Measurements from ENCODE around the gene PTPRM. TPM values are rescaled to one million over a fixed set of nuclear protein-coding genes. Genes with fewer than 3 reads are reported as not detected.

Gene PTPRM
- total and polyA plus RNA-seq, 4 donors, result 9.2 to 23.0 (median 12.7) TPM

DNA sequence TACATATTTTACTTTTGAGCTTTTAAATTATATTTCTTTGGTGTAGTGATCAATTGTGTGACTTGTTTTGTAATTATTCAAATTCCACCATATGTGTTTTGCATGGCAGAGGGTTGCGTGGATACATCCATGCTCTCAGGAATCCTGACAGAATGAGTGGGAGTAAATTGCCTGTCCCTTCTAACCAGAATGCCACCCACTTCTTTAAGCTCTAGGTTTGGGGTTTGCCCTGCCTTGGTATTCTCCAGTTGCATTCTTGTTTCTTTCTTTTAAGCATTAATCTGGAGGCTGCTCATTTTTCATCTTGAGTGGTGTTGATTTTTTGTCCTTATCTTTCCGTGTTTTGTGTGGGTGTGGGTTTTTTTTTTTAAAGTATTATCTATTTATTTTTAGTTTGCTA lies 360.0 kb downstream of the PTPRM start:
- H3K9ac ChIP-seq (ENCODE audit: low read depth in 1 of 2, low read length in 2 of 2), result no peak overlapping the region
- H3K36me3 ChIP-seq (ENCODE audit: control insufficient read depth in 4 of 4, insufficient read depth in 3 of 4, low read depth in 1 of 4, low read length in 3 of 4), result no peaks in the 10 kb centered on the region
- no peak overlapping the region for H3K27ac ChIP-seq (ENCODE audit: low read depth in 1 of 2, low read length in 2 of 2)
- no peak for DNase-seq (ENCODE audit: low spot score)
- TF ChIP-seq YY1 (IDR thresholded peaks at IDR 0.05) (no peak), HNF4G (IDR thresholded peaks at IDR 0.05) (no peak), RXRA (IDR thresholded peaks at IDR 0.05) (no peak), FOXA1 (IDR thresholded peaks at IDR 0.05) (no peak), FOXA2 (IDR thresholded peaks at IDR 0.05) (no peak), RAD21 (IDR thresholded peaks at IDR 0.05) (no peak), TAF1 (conservative IDR thresholded peaks at IDR 0.05) (no peak), NR2F2 (IDR thresholded peaks at IDR 0.05) (no peak), HNF4A (conservative IDR thresholded peaks at IDR 0.05) (no peak), SP1 (IDR thresholded peaks at IDR 0.05) (no peak), JUND (IDR thresholded peaks at IDR 0.05) (no peak), GABPA (IDR thresholded peaks at IDR 0.05 in 1 of 2, conservative IDR thresholded peaks at IDR 0.05 in 1 of 2) (no peak)
- TF ChIP-seq, protein P1, sequence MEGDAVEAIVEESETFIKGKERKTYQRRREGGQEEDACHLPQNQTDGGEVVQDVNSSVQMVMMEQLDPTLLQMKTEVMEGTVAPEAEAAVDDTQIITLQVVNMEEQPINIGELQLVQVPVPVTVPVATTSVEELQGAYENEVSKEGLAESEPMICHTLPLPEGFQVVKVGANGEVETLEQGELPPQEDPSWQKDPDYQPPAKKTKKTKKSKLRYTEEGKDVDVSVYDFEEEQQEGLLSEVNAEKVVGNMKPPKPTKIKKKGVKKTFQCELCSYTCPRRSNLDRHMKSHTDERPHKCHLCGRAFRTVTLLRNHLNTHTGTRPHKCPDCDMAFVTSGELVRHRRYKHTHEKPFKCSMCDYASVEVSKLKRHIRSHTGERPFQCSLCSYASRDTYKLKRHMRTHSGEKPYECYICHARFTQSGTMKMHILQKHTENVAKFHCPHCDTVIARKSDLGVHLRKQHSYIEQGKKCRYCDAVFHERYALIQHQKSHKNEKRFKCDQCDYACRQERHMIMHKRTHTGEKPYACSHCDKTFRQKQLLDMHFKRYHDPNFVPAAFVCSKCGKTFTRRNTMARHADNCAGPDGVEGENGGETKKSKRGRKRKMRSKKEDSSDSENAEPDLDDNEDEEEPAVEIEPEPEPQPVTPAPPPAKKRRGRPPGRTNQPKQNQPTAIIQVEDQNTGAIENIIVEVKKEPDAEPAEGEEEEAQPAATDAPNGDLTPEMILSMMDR (IDR thresholded peaks at IDR 0.05; ENCODE audit: low read depth, low read length, missing input control), result no peak
- TF ChIP-seq, protein P2, sequence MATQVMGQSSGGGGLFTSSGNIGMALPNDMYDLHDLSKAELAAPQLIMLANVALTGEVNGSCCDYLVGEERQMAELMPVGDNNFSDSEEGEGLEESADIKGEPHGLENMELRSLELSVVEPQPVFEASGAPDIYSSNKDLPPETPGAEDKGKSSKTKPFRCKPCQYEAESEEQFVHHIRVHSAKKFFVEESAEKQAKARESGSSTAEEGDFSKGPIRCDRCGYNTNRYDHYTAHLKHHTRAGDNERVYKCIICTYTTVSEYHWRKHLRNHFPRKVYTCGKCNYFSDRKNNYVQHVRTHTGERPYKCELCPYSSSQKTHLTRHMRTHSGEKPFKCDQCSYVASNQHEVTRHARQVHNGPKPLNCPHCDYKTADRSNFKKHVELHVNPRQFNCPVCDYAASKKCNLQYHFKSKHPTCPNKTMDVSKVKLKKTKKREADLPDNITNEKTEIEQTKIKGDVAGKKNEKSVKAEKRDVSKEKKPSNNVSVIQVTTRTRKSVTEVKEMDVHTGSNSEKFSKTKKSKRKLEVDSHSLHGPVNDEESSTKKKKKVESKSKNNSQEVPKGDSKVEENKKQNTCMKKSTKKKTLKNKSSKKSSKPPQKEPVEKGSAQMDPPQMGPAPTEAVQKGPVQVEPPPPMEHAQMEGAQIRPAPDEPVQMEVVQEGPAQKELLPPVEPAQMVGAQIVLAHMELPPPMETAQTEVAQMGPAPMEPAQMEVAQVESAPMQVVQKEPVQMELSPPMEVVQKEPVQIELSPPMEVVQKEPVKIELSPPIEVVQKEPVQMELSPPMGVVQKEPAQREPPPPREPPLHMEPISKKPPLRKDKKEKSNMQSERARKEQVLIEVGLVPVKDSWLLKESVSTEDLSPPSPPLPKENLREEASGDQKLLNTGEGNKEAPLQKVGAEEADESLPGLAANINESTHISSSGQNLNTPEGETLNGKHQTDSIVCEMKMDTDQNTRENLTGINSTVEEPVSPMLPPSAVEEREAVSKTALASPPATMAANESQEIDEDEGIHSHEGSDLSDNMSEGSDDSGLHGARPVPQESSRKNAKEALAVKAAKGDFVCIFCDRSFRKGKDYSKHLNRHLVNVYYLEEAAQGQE (IDR thresholded peaks at IDR 0.05), result no peak
- TF ChIP-seq, protein P3, sequence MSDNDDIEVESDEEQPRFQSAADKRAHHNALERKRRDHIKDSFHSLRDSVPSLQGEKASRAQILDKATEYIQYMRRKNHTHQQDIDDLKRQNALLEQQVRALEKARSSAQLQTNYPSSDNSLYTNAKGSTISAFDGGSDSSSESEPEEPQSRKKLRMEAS (IDR thresholded peaks at IDR 0.05), result no peak
- TF ChIP-seq, protein P4, sequence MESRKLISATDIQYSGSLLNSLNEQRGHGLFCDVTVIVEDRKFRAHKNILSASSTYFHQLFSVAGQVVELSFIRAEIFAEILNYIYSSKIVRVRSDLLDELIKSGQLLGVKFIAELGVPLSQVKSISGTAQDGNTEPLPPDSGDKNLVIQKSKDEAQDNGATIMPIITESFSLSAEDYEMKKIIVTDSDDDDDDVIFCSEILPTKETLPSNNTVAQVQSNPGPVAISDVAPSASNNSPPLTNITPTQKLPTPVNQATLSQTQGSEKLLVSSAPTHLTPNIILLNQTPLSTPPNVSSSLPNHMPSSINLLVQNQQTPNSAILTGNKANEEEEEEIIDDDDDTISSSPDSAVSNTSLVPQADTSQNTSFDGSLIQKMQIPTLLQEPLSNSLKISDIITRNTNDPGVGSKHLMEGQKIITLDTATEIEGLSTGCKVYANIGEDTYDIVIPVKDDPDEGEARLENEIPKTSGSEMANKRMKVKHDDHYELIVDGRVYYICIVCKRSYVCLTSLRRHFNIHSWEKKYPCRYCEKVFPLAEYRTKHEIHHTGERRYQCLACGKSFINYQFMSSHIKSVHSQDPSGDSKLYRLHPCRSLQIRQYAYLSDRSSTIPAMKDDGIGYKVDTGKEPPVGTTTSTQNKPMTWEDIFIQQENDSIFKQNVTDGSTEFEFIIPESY (IDR thresholded peaks at IDR 0.05), result no peak
- 58% methylated on average over 2 of the region's 2 CpGs for WGBS
- no peaks in the 10 kb centered on the region for H3K9me3 ChIP-seq (ENCODE audit: control insufficient read depth in 4 of 4, low read length in 3 of 4)
- H3K4me1 ChIP-seq (ENCODE audit: control insufficient read depth in 4 of 4, insufficient read depth in 4 of 4, low read length in 3 of 4), result peaks cover 0 to 2% (median 0%) of the 10 kb centered on the region in 4 donors
- H3K27me3 ChIP-seq (ENCODE audit: control insufficient read depth in 4 of 4, insufficient read depth in 4 of 4, low read length in 3 of 4), result no peaks in the 10 kb centered on the region
- no peak overlapping the region for H3K4me3 ChIP-seq (ENCODE audit: low read depth in 1 of 3, low read length in 3 of 3)

DNA sequence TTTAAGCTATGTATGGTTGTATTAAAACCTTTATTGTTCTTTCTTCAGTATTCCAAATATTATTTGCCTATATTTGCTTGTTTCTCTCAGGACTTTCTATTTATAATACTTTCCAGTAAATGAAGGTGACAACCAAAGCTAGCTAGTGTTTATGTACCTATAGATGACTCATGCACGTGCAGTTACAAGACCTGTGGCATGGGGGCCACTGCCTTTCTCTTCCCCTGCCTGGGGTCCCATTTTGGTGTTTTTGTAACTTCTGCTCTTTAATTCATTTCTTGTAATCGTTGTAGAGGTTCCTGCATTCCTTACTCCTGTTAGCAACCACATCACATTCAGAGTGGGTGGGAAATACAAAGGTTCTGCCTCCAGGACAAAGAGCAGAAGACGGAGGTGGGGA lies 364.6 kb downstream of the PTPRM start:
- no peak overlapping the region for H3K9ac ChIP-seq (ENCODE audit: low read depth in 1 of 2, low read length in 2 of 2)
- 88% methylated on average over 3 of the region's 3 CpGs for WGBS
- no peaks in the 10 kb centered on the region for H3K36me3 ChIP-seq (ENCODE audit: control insufficient read depth in 4 of 4, insufficient read depth in 3 of 4, low read depth in 1 of 4, low read length in 3 of 4)
- H3K27me3 ChIP-seq (ENCODE audit: control insufficient read depth in 4 of 4, insufficient read depth in 4 of 4, low read length in 3 of 4), result no peaks in the 10 kb centered on the region
- no peak for DNase-seq (ENCODE audit: low spot score)
- no peak for TF ChIP-seq GABPA (IDR thresholded peaks at IDR 0.05 in 1 of 2, conservative IDR thresholded peaks at IDR 0.05 in 1 of 2)
- TF ChIP-seq FOXA1 (IDR thresholded peaks at IDR 0.05), result no peak
- TF ChIP-seq SP1 (IDR thresholded peaks at IDR 0.05), result no peak
- no peak for TF ChIP-seq RAD21 (IDR thresholded peaks at IDR 0.05)
- no peak for TF ChIP-seq FOXA2 (IDR thresholded peaks at IDR 0.05)
- TF ChIP-seq HNF4G (IDR thresholded peaks at IDR 0.05), result no peak
- TF ChIP-seq, protein P5, sequence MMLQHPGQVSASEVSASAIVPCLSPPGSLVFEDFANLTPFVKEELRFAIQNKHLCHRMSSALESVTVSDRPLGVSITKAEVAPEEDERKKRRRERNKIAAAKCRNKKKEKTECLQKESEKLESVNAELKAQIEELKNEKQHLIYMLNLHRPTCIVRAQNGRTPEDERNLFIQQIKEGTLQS (IDR thresholded peaks at IDR 0.05), result no peak
- TF ChIP-seq TAF1 (conservative IDR thresholded peaks at IDR 0.05), result no peak
- TF ChIP-seq, protein P2 (IDR thresholded peaks at IDR 0.05), result no peak
- TF ChIP-seq, protein P3 (IDR thresholded peaks at IDR 0.05), result no peak
- TF ChIP-seq NR2F2 (IDR thresholded peaks at IDR 0.05), result no peak
- no peak for TF ChIP-seq RXRA (IDR thresholded peaks at IDR 0.05)
- no peaks in the 10 kb centered on the region for H3K9me3 ChIP-seq (ENCODE audit: control insufficient read depth in 4 of 4, low read length in 3 of 4)
- no peaks in the 10 kb centered on the region for H3K4me1 ChIP-seq (ENCODE audit: control insufficient read depth in 4 of 4, insufficient read depth in 4 of 4, low read length in 3 of 4)
- no peak overlapping the region for H3K27ac ChIP-seq (ENCODE audit: low read depth in 1 of 2, low read length in 2 of 2)
- no peak overlapping the region for H3K4me3 ChIP-seq (ENCODE audit: low read depth in 1 of 3, low read length in 3 of 3)
